Erythroblast (primary cell): Measurements from ENCODE around the gene MOCS3.

Experiments
- GATA1 ChIP-seq: IDR thresholded peaks from 2 replicates; pipeline ENCODE4 v1.6.1; 2011; ENCODE audit warnings: low read depth, mild to moderate bottlenecking, control low read depth, low read length, moderate library complexity
- POLR2A ChIP-seq: IDR thresholded peaks from 2 replicates; pipeline ENCODE4 v1.6.1; 2011; ENCODE audit warnings: mild to moderate bottlenecking, low read length

GRCh38 chr20:50996901-50997865 is 38.6 kb downstream of the MOCS3 start:
- no peak for TF ChIP-seq POLR2A
- TF ChIP-seq GATA1 = no peak
